Loucy (cell line): ENCODE data around the gene MAPK8.

Experiments
- H2AFZ ChIP-seq: fragments of 200-600 bp; sonication (generic); 2 replicates; pipeline ENCODE4 v1.6.0; 2016; ENCODE audit warnings: antibody characterized with exemption, mild to moderate bottlenecking, low read length, moderate library complexity
- H3F3A ChIP-seq: fragments of 200-600 bp; 2 replicates; pipeline ENCODE4 v1.6.0; 2016; ENCODE audit warnings: antibody characterized with exemption, low read depth, mild to moderate bottlenecking
- H3K27me3 ChIP-seq: fragments of 200-600 bp; sonication (generic); 2 replicates; pipeline ENCODE4 v1.6.1; 2014; ENCODE audit warnings: low read length, mild to moderate bottlenecking; ENCODE audit not compliant: insufficient read depth, poor library complexity, severe bottlenecking
- H3K36me3 ChIP-seq: fragments of 200-600 bp; sonication (generic); 2 replicates; pipeline ENCODE4 v1.6.1; 2016; ENCODE audit warnings: low read length; ENCODE audit not compliant: insufficient read depth
- H3K4me1 ChIP-seq: fragments of 200-600 bp; sonication (generic); 2 replicates; pipeline ENCODE4 v1.5.1; 2014; ENCODE audit warnings: low read length, mild to moderate bottlenecking; ENCODE audit not compliant: insufficient read depth, poor library complexity, severe bottlenecking
- H3K4me2 ChIP-seq: fragments of 200-600 bp; sonication (generic); 2 replicates; pipeline ENCODE4 v1.6.0; 2014; ENCODE audit warnings: antibody characterized with exemption, low read length, low read depth, mild to moderate bottlenecking; ENCODE audit not compliant: poor library complexity, severe bottlenecking
- H3K4me3 ChIP-seq: fragments of 200-600 bp; sonication (generic); 2 replicates; pipeline ENCODE4 v1.5.1; 2014; ENCODE audit warnings: low read length, mild to moderate bottlenecking, mixed read lengths; ENCODE audit not compliant: poor library complexity, severe bottlenecking
- H3K79me2 ChIP-seq: fragments of 200-600 bp; sonication (generic); 2 replicates; pipeline ENCODE4 v1.6.1; 2014; ENCODE audit warnings: low read length; ENCODE audit not compliant: insufficient read depth
- H3K9ac ChIP-seq: fragments of 200-600 bp; sonication (generic); 2 replicates; pipeline ENCODE4 v1.6.0; 2014; ENCODE audit warnings: mild to moderate bottlenecking, low read depth, low read length, moderate library complexity; ENCODE audit not compliant: poor library complexity, severe bottlenecking
- H3K9me2 ChIP-seq: fragments of 200-600 bp; sonication (generic); replicated peaks from 2 replicates; pipeline ENCODE4 v1.6.1; 2016; ENCODE audit warnings: low read depth, low read length, mixed read lengths
- H3K9me3 ChIP-seq: fragments of 200-600 bp; sonication (generic); 2 replicates; pipeline ENCODE4 v1.6.1; 2014; ENCODE audit warnings: mild to moderate bottlenecking, antibody characterized with exemption, low read length, low read depth; ENCODE audit not compliant: insufficient read depth
- H4K20me1 ChIP-seq: fragments of 200-600 bp; sonication (generic); 2 replicates; pipeline ENCODE4 v1.6.0; 2014; ENCODE audit warnings: antibody characterized with exemption, low read length, mild to moderate bottlenecking; ENCODE audit not compliant: insufficient read depth, poor library complexity, severe bottlenecking
- EZH2phosphoT487 ChIP-seq: fragments of 200-600 bp; IDR thresholded peaks from 2 replicates; pipeline ENCODE4 v1.6.1; 2018; ENCODE audit warnings: antibody characterized with exemption, mild to moderate bottlenecking, moderate library complexity, borderline replicate concordance
- TF ChIP-seq, protein P1 (sequence below): fragments of 200-600 bp; sonication (generic); conservative IDR thresholded peaks from 2 replicates; pipeline ENCODE4 v1.5.1; 2014; ENCODE audit warnings: mild to moderate bottlenecking, antibody characterized with exemption, low read length

MAPK8 gene

DNA sequence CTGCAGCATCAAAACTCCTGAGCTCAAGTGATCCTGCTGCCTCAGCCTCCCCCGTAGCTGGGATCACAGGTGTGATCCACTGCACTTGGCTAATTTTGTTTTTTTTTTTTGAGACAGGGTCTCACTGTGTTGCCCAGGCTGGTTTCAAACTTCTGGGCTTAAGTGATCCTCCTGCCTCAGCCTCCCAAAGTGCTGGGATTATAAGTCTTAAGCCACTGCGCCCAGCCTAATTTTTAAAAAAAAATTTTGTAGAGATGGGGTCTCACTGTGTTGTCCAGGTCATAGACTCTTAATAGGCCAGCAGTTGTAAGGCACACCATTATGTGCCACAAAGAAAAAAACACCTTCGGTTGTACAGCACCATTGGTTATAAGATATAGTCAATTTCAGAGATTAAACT lies 122.4 kb downstream of the MAPK8 start:
- peaks cover 43% of the 10 kb centered on the region; the same call in 1 of the 2 replicates for H3K36me3 ChIP-seq
- no peaks in the 10 kb centered on the region for H3F3A ChIP-seq
- no peaks in the 10 kb centered on the region for H3K79me2 ChIP-seq

DNA sequence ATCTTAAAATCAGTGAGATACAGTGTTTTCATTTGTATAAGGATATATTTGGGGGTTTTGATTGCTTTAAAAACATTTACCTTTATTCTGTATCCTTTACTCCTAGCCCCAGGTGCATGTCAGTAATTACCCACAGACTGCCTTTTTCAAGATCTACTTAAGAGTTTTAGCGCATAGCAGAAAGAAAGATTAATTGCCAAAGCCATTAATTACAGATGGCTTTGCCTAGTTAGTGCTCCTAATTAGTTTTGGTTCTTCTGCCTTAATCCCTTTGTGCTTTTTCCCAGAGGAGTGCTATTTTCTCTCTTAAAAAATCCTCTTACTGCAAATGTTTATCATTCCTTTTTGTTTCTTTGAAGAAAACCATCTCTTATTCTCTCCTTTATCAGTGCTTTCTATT lies 122.8 kb downstream of the MAPK8 start:
- no peaks in the 10 kb centered on the region for H3K4me1 ChIP-seq
- no peak overlapping the region for H3K4me2 ChIP-seq
- H3F3A ChIP-seq: no peaks in the 10 kb centered on the region
- H3K79me2 ChIP-seq: no peaks in the 10 kb centered on the region
- no peak overlapping the region for H2AFZ ChIP-seq
- no peaks in the 10 kb centered on the region for H3K27me3 ChIP-seq
- no peaks in the 10 kb centered on the region for H4K20me1 ChIP-seq
- H3K9me2 ChIP-seq: no peaks in the 10 kb centered on the region
- H3K4me3 ChIP-seq: no peak overlapping the region
- no peaks in the 10 kb centered on the region for H3K9me3 ChIP-seq
- no peak overlapping the region for H3K9ac ChIP-seq
- TF ChIP-seq EZH2phosphoT487: no peak
- TF ChIP-seq, protein P1, sequence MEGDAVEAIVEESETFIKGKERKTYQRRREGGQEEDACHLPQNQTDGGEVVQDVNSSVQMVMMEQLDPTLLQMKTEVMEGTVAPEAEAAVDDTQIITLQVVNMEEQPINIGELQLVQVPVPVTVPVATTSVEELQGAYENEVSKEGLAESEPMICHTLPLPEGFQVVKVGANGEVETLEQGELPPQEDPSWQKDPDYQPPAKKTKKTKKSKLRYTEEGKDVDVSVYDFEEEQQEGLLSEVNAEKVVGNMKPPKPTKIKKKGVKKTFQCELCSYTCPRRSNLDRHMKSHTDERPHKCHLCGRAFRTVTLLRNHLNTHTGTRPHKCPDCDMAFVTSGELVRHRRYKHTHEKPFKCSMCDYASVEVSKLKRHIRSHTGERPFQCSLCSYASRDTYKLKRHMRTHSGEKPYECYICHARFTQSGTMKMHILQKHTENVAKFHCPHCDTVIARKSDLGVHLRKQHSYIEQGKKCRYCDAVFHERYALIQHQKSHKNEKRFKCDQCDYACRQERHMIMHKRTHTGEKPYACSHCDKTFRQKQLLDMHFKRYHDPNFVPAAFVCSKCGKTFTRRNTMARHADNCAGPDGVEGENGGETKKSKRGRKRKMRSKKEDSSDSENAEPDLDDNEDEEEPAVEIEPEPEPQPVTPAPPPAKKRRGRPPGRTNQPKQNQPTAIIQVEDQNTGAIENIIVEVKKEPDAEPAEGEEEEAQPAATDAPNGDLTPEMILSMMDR: no peak
- H3K36me3 ChIP-seq: peaks cover 43% of the 10 kb centered on the region; the same call in 1 of the 2 replicates

More for the DNA sequence above, 122.4 kb downstream of the MAPK8 start:
- no peak overlapping the region for H2AFZ ChIP-seq
- no peak overlapping the region for H3K4me2 ChIP-seq
- no peak overlapping the region for H3K4me3 ChIP-seq
- no peak for TF ChIP-seq EZH2phosphoT487
- TF ChIP-seq, protein P1: no peak
- no peaks in the 10 kb centered on the region for H4K20me1 ChIP-seq
- H3K27me3 ChIP-seq: no peaks in the 10 kb centered on the region
- no peaks in the 10 kb centered on the region for H3K9me3 ChIP-seq
- H3K4me1 ChIP-seq: peaks cover under 1% of the 10 kb centered on the region
- H3K9ac ChIP-seq: no peak overlapping the region
- no peaks in the 10 kb centered on the region for H3K9me2 ChIP-seq

DNA sequence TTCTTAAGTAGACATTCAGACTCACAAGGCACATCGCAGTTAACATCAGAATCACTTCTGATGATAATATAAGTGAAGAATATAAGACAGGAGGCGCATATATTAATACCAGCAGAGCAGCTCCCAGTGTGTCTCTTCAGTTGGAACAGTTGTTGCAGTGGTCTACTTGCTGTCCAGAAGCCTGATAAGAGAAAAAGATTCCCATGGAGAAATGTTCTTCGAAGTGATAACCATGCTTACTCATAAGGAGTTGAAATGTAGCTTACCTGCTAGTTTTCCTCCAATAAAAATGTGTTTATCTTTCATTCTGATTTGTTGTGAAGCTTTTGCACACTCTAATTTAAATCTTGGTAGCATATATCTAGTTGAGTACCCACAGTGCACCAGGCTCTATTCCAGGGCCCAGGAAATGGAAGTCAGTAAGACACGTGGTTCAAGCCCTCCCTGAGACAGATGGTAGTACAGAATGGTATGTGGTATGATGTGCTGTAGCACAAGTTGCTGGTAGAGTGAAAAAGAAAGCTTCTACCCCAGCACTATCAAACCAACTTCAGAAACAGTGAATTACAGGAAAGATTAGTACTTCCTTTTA lies 124.0 kb downstream of the MAPK8 start:
- no peaks in the 10 kb centered on the region for H3F3A ChIP-seq
- no peak for TF ChIP-seq EZH2phosphoT487
- TF ChIP-seq, protein P1: no peak
- H3K4me3 ChIP-seq: no peak overlapping the region
- no peaks in the 10 kb centered on the region for H3K9me2 ChIP-seq
- no peak overlapping the region for H2AFZ ChIP-seq
- no peak overlapping the region for H3K9ac ChIP-seq
- no peaks in the 10 kb centered on the region for H3K4me1 ChIP-seq
- H3K9me3 ChIP-seq: no peaks in the 10 kb centered on the region
- no peaks in the 10 kb centered on the region for H3K79me2 ChIP-seq
- no peaks in the 10 kb centered on the region for H4K20me1 ChIP-seq
- H3K36me3 ChIP-seq: peaks cover 45% of the 10 kb centered on the region; the same call in 1 of the 2 replicates
- H3K4me2 ChIP-seq: no peak overlapping the region
- H3K27me3 ChIP-seq: no peaks in the 10 kb centered on the region
